Measurements from ENCODE around the gene TBX10.
"Not testable (repeated sequence)": the region's sequence is repeated elsewhere in the genome, so short reads cannot be mapped to it uniquely, and the experiment has no call there.

TBX10 gene

DNA sequence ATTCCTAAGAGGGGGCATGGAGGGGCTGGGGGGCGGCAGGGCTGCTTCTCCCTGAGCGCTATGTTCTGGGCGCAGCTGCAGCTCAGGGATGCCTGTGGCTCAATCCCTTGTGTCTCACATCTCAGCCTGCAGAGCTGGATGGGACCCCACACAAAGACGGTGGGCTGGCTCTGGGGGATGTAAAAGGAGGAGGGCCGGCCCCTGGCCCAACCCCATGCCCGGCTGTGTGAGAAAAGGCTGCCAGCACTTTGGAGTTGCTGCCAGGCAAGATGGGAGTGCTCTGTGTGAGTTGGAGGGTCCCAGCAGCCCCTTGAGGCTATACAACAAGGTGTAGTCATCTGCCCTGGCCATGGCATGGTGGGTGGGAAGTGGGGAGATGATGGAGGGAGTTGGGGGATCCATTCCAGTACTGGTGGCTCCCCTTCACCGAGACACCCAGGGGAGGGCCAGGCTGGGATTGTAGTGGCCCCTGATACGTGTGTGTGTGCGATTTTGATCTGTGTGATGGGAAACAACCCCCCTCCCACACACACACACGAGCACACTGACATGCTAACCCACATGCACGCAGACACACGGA lies 1.3 kb upstream of the TBX10 start:
- Histone ChIP-seq H3K9me3 (ENCODE audit: insufficient read depth, low read length, severe bottlenecking) (no peaks in the 10 kb centered on the region), H3K4me2 (ENCODE audit: insufficient read depth, low read length) (no peak overlapping the region), H4K20me1 (ENCODE audit: insufficient read depth, low read length) (no peaks in the 10 kb centered on the region), H3K27ac (ENCODE audit: low read length) (no peak overlapping the region), H3K4me3 (ENCODE audit: low read depth in 1 of 2, low read length in 2 of 2) (no peak overlapping the region), H3K79me2 (ENCODE audit: insufficient read depth, low read length) (no peaks in the 10 kb centered on the region), H3K4me1 (ENCODE audit: insufficient read depth, low read length) (no peaks in the 10 kb centered on the region), H3K9ac (ENCODE audit: low read depth, low read length) (no peak overlapping the region), H2AFZ (ENCODE audit: low read depth, low read length) (no peak overlapping the region), H3K36me3 (ENCODE audit: insufficient read depth, low read length) (no peaks in the 10 kb centered on the region), H3K27me3 (ENCODE audit: insufficient read depth, low read length, poor library complexity) (no peaks in the 10 kb centered on the region)
- ATAC-seq (ENCODE audit: insufficient read depth, low read depth) (no peak), DNase-seq (no peak)
- TF ChIP-seq, protein P1, sequence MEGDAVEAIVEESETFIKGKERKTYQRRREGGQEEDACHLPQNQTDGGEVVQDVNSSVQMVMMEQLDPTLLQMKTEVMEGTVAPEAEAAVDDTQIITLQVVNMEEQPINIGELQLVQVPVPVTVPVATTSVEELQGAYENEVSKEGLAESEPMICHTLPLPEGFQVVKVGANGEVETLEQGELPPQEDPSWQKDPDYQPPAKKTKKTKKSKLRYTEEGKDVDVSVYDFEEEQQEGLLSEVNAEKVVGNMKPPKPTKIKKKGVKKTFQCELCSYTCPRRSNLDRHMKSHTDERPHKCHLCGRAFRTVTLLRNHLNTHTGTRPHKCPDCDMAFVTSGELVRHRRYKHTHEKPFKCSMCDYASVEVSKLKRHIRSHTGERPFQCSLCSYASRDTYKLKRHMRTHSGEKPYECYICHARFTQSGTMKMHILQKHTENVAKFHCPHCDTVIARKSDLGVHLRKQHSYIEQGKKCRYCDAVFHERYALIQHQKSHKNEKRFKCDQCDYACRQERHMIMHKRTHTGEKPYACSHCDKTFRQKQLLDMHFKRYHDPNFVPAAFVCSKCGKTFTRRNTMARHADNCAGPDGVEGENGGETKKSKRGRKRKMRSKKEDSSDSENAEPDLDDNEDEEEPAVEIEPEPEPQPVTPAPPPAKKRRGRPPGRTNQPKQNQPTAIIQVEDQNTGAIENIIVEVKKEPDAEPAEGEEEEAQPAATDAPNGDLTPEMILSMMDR (IDR thresholded peaks at IDR 0.05; ENCODE audit: borderline replicate concordance, extremely low read depth, low read length, poor library complexity, severe bottlenecking) = no peak
- no peak for TF ChIP-seq EZH2 (IDR thresholded peaks at IDR 0.05; ENCODE audit: borderline replicate concordance, low read depth, low read length, severe bottlenecking)

DNA sequence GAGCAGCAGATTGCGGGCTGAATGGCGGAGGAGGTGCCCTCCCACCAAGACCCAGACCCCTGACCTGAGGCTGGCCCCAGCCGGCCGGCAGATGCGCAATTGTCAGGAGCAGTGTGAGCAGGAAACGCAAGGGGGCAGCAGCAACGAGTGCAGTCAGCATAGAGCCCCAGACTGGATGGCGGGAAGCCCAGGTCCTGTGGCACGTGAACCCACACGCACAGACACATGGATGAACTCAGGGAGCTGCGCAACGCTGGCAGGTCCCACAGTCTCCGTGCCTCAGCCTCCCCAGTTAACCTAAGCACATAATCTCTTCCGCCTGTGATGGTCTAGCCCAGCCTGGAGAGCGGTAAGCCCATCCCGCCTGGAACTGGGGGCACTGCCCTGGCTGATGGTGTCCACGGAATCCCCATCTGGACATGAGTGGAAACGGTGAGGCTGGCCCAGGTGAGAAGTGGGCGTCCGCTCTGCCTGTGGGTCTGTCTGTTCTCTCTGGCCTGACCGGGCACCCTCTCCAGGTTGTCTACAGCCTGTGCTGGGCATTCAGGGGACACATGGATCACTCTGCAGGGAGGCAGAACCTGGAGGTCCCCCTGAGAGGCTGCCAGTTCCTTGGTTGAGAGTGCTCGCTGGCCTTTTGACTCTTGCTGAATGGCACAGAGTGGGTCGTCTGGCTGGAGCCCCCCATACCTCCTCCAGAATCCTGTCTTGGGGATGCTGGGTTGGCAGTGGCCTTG lies 626 bp upstream of the TBX10 start:
- no peaks in the 10 kb centered on the region for H3K79me2 ChIP-seq (ENCODE audit: insufficient read depth, low read length)
- no peaks in the 10 kb centered on the region for H3K9me3 ChIP-seq (ENCODE audit: insufficient read depth, low read length, severe bottlenecking)
- no peak overlapping the region for H3K4me2 ChIP-seq (ENCODE audit: insufficient read depth, low read length)
- ATAC-seq (ENCODE audit: insufficient read depth, low read depth) (peak; percentile 62; the same call in 2 of the 3 replicates), DNase-seq (peak; percentile 43)
- no peak for TF ChIP-seq EZH2 (IDR thresholded peaks at IDR 0.05; ENCODE audit: borderline replicate concordance, low read depth, low read length, severe bottlenecking)
- TF ChIP-seq, protein P1 (IDR thresholded peaks at IDR 0.05; ENCODE audit: borderline replicate concordance, extremely low read depth, low read length, poor library complexity, severe bottlenecking) = peak; percentile 33
- H3K27me3 ChIP-seq (ENCODE audit: insufficient read depth, low read length, poor library complexity) = no peaks in the 10 kb centered on the region
- H3K4me3 ChIP-seq (ENCODE audit: low read depth in 1 of 2, low read length in 2 of 2) = no peak overlapping the region
- no peak overlapping the region for H2AFZ ChIP-seq (ENCODE audit: low read depth, low read length)
- no peak overlapping the region for H3K9ac ChIP-seq (ENCODE audit: low read depth, low read length)
- no peak overlapping the region for H3K27ac ChIP-seq (ENCODE audit: low read length)
- H3K4me1 ChIP-seq (ENCODE audit: insufficient read depth, low read length) = no peaks in the 10 kb centered on the region
- no peaks in the 10 kb centered on the region for H4K20me1 ChIP-seq (ENCODE audit: insufficient read depth, low read length)
- H3K36me3 ChIP-seq (ENCODE audit: insufficient read depth, low read length) = no peaks in the 10 kb centered on the region

DNA sequence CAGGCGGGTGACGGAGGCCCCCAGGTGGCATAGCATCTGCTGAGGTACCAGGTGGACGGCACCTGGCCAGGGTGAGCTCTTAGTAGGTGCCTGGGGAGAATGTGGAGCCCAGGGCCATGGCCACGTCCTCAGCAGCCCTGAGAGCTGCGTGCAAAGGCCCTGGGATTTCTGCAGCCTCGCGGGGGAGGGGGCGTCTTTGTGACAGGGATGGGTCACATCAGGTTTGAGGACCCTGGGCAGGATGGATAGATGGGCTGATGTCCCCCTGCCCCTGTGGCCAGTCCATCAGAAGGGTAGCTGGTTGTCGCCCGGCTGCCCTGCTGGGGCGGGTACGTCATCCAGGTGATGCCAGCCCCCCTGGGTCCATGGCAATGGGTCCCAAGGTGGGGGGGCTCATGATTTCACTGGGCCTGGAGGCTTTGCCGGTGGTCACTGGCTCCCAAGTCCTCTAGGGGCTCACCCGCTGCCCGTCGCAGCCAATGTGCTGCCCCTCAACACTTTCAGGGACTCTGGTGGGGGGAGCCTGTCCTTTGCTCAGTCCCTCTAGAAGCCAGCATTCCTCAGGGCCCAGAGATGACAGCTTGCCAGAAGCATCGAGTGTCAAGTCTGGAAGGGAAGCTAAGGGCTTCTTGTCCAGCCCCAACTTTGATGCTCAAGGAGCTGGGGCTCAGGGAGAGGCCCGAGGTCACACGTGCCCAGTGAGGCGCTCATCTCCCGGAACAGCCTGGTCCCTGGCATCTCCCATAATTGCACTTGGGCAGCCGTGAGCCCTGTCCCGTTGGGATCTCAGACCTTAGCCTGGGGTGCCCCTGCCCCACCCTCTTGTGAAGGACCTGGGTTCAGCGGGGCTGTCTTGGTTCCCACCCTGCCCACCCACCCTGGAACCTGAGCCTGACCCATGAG lies 777 bp downstream of the TBX10 start:
- H3K4me2 ChIP-seq (ENCODE audit: insufficient read depth, low read length) = no peak overlapping the region
- no peak for TF ChIP-seq EZH2 (IDR thresholded peaks at IDR 0.05; ENCODE audit: borderline replicate concordance, low read depth, low read length, severe bottlenecking)
- no peaks in the 10 kb centered on the region for H3K79me2 ChIP-seq (ENCODE audit: insufficient read depth, low read length)
- H3K9ac ChIP-seq (ENCODE audit: low read depth, low read length) = no peak overlapping the region
- no peaks in the 10 kb centered on the region for H3K9me3 ChIP-seq (ENCODE audit: insufficient read depth, low read length, severe bottlenecking)
- H2AFZ ChIP-seq (ENCODE audit: low read depth, low read length) = no peak overlapping the region
- H3K27ac ChIP-seq (ENCODE audit: low read length) = no peak overlapping the region
- H3K36me3 ChIP-seq (ENCODE audit: insufficient read depth, low read length) = no peaks in the 10 kb centered on the region
- no peaks in the 10 kb centered on the region for H3K27me3 ChIP-seq (ENCODE audit: insufficient read depth, low read length, poor library complexity)
- H3K4me1 ChIP-seq (ENCODE audit: insufficient read depth, low read length) = no peaks in the 10 kb centered on the region
- DNase-seq (no peak), ATAC-seq (ENCODE audit: insufficient read depth, low read depth) (no peak)
- no peak overlapping the region for H3K4me3 ChIP-seq (ENCODE audit: low read depth in 1 of 2, low read length in 2 of 2)
- H4K20me1 ChIP-seq (ENCODE audit: insufficient read depth, low read length) = no peaks in the 10 kb centered on the region

DNA sequence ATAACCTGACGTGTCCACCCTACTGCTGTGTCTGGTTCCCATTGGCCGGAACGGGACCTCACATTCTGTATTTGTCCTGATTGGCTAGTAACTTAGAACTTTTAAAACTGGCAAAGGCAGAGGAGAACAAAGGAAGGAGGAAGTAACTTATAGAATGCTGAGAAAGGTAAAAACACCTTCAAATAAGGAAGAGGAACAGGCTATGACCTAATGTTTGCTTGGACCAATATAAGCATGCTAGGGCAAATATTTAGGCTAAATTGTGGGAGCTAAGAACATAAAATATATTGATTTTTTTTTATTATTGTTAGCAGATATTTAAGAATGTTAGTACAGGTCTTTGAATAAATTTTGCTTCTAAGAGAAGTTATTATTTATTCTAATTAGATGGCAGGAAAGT lies 2.1 kb downstream of the TBX10 start:
- H3K4me2 ChIP-seq (ENCODE audit: insufficient read depth, low read length); ATAC-seq (ENCODE audit: insufficient read depth, low read depth); H3K9me3 ChIP-seq (ENCODE audit: insufficient read depth, low read length, severe bottlenecking); H3K4me1 ChIP-seq (ENCODE audit: insufficient read depth, low read length); DNase-seq; H3K4me3 ChIP-seq (ENCODE audit: low read depth in 1 of 2, low read length in 2 of 2); H3K27me3 ChIP-seq (ENCODE audit: insufficient read depth, low read length, poor library complexity); H4K20me1 ChIP-seq (ENCODE audit: insufficient read depth, low read length); H3K9ac ChIP-seq (ENCODE audit: low read depth, low read length); H2AFZ ChIP-seq (ENCODE audit: low read depth, low read length); H3K79me2 ChIP-seq (ENCODE audit: insufficient read depth, low read length); H3K36me3 ChIP-seq (ENCODE audit: insufficient read depth, low read length); H3K27ac ChIP-seq (ENCODE audit: low read length): not testable (repeated sequence)

Measured in DND-41 (cell line).